ENCODE data around the gene CCR7.

The CCR7 gene

DNA sequence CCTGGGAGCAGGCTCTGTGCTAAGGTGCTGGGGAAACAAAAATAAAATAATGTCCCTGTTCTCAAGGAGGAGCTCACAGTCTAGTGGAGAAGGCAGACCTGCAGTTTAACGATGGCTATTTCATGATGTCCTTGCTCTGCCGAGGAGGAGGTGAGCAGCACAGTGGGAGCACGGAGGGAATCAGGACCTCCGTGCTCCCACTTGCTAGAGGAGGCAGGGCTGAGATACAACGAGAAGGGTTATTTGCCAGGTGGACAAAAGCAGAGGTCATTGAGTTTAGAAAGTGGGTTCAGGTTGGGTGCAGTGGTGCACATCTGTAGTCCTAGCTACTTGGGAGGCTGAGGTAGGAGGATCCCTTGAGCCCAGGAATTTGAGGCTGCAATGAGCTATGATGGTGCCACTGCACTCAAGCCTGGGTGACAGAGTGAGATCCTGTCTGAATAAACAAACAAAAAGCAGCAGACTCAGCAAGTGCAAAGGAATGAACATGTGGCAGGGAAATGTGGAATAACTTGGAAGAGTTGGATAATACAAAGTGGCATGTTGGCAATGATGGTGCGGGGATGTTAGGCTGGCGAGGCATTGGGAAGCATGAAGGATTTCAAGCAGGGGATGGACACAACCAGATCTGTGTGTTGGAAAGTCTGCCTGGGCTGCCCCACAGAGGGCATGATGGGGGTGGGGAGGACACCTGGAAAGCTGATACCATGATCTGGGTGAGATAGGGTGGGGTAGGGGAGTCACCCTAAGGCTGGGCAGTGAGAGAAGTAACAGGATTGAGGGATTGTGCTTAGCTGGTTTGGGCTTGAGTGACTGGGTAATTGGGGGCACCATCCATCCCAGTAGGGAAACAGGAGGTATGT is 51.0 kb downstream of the CCR7 start:
- no peak for DNase-seq

DNA sequence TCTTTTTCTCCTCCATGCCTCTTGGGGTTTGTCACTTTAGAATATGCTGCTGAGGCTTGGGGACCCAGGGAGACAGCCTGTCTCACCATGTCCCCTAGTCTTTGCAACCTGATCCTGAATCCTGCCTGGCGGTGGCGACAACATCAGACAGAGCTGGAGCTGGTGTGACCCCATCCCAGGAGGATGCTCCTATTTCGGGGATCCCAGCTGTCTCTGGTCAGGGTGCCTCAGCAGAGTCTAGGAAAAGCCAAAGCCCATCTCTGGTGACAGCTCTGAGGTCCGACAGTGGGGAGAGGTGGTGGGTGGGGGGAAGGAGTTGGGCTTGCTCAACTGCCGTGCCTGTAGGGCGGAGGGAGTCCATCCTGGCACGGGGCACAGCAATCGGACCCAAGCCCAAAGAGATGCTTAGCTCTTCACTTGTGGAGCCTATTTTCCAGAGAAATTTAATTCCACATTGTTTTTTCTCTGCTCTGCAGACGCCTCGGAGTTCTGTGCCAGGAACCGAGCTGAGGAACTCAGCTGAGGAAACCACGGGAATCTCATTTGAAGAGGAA is 53.5 kb downstream of the CCR7 start:
- no peak for DNase-seq

DNA sequence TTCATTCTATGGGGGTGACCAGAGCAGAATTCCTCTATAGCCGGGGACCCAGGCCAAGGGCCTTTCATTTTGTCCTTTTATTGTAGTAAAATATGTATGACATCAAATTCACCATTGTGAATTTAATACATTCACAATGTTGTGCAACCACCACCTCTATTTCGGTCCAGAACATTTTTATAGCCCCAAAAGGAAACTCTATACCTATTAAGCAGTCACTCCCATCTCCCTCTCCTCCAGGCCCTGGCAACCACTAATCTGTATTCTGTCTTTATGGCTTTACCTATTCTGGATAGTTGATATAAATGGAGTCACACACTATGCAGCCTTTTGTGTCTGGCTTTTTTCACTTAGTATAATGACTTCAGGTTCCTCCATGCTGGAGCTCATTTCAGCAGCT is 54.1 kb downstream of the CCR7 start:
- no peak for DNase-seq

DNA sequence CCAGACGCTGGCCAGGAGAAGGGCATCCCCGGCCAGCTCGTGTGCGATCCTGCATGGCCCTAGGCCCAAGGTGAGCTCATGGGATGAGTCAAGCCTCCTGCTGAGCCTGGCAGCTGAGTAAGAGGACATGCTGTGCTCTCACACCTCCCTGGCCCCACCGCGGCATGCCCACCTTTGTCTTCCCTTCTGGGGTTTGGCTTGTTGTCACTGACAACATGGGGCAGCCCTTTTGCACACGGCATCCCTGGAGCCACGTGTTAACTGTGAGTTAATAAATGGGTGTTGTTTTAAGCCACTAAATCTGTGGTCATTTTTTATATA is 55.0 kb downstream of the CCR7 start:
- DNase-seq = no peak

DNA sequence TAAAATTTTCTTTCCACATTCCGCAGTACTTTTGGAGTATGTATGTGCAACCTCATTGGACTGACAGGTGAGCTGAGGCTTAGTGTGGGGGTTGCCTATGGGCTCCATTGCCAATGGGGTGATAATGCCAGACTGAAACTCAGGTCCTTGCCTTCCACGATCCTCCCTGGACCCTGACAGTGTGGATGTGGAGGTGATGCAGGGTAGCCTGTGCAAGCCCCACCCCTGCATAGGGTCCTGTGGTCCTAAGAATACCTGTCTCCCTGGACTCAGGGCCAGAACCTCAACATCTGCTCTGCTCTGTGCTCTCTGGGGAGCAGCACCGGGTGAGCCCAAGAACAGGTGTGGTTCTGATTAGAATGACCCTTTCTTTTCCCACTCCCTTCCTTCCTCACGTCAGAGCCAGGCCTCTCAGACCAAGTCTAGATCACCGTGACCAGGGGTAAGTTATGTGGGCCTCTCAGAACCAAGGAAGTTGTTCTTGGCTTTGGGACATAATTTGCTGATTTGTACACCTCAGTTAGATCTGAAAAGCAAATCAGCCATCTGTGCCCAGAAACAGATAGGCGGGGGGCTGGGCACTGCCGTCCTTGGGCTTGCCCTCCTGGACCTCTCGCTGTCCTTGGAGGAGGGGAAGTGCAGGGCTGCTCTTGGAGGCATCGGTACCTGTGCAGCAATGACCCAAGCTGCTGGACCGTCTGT is 55.5 kb downstream of the CCR7 start:
- DNase-seq = no peak

GRCh38 chr17:40506786-40507185 is 58.5 kb downstream of the CCR7 start:
- DNase-seq = no peak

Measured in CD4-positive, alpha-beta T cell treated with Interferon gamma for 1 hour (primary cell).